Measurements from ENCODE around the gene SLC6A19. TPM values are rescaled to one million over a fixed set of nuclear protein-coding genes. Genes with fewer than 3 reads are reported as not detected.

Gene SLC6A19
- polyA plus RNA-seq, 2 donors, result not detected

GRCh38 chr5:1212881-1213280 lies 11.5 kb downstream of the SLC6A19 start:
- H3K27ac ChIP-seq (ENCODE audit: low read depth in 2 of 2, low read length in 1 of 2), result no peak overlapping the region
- no peaks in the 10 kb centered on the region for H3K27me3 ChIP-seq (ENCODE audit: control insufficient read depth in 1 of 2, insufficient read depth in 2 of 2, low read length in 2 of 2)
- H3K4me1 ChIP-seq (ENCODE audit: control insufficient read depth in 2 of 2, insufficient read depth in 2 of 2, low read length in 1 of 2), result no peaks in the 10 kb centered on the region
- peaks cover 0 to 14% of the 10 kb centered on the region in 2 donors for H3K9me3 ChIP-seq (ENCODE audit: control insufficient read depth in 2 of 2, insufficient read depth in 1 of 2, low read depth in 1 of 2, low read length in 1 of 2)
- H3K4me3 ChIP-seq (ENCODE audit: low read depth in 1 of 2, low read length in 2 of 2), result no peak overlapping the region
- WGBS, 2 donors, result 86 to 88% methylated on average over 8 to 18 of the region's 18 CpGs
- H3K36me3 ChIP-seq (ENCODE audit: control insufficient read depth in 2 of 2, insufficient read depth in 2 of 2, low read length in 1 of 2), result no peaks in the 10 kb centered on the region

GRCh38 chr5:1213508-1214162 lies 12.2 kb downstream of the SLC6A19 start:
- no peak overlapping the region for H3K4me3 ChIP-seq (ENCODE audit: low read depth in 1 of 2, low read length in 2 of 2)
- H3K27ac ChIP-seq (ENCODE audit: low read depth in 2 of 2, low read length in 1 of 2), result no peak overlapping the region
- peaks cover 0 to 14% of the 10 kb centered on the region in 2 donors for H3K9me3 ChIP-seq (ENCODE audit: control insufficient read depth in 2 of 2, insufficient read depth in 1 of 2, low read depth in 1 of 2, low read length in 1 of 2)
- H3K27me3 ChIP-seq (ENCODE audit: control insufficient read depth in 1 of 2, insufficient read depth in 2 of 2, low read length in 2 of 2), result no peaks in the 10 kb centered on the region
- no peaks in the 10 kb centered on the region for H3K36me3 ChIP-seq (ENCODE audit: control insufficient read depth in 2 of 2, insufficient read depth in 2 of 2, low read length in 1 of 2)
- H3K4me1 ChIP-seq (ENCODE audit: control insufficient read depth in 2 of 2, insufficient read depth in 2 of 2, low read length in 1 of 2), result no peaks in the 10 kb centered on the region
- 88 to 89% methylated on average over 25 of the region's 25 CpGs for WGBS, 2 donors

DNA sequence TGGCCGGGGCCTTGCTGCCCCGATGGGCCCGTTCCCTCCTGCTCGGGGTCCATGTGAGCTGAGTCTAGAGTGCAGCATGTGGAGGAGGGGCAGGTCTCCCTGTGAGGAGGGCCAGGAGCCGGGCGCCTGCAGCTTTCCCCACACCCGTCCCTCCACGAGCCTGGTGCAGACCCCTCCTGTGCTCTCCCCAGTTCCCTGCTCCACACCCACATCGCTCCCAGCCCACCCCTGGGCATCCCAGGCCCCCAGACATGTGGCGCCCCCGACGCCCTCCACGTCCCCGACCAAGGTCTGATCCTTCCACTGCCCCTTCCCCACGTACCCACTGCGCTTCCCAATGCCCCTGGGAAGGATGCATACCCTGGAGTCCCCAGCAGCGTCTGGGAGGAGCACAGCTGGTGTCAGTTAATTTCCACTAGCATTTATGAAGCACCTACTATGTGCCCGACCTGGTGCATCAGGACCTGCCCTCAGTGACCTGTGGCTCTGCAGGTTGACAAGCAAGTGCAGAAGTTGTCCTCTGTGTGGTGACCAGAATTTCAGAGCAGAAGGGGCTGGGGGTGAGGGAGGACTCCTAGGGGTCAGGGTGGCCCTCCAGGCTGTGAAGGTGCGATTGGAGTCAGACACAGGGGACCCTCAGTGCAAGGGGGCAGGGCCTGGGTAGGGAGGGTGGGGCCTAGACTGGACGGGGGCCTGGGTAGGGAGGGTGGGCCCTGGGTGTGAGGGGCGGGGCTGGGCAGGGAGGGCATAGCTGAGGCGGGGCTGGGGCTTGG lies 13.0 kb downstream of the SLC6A19 start:
- WGBS, 2 donors, result 69 to 72% methylated on average over 21 to 22 of the region's 22 CpGs

GRCh38 chr5:1214936-1215220 lies 13.5 kb downstream of the SLC6A19 start:
- no peaks in the 10 kb centered on the region for H3K4me1 ChIP-seq (ENCODE audit: control insufficient read depth in 2 of 2, insufficient read depth in 2 of 2, low read length in 1 of 2)
- WGBS, 2 donors, result 51 to 69% methylated on average over 2 of the region's 2 CpGs

More for the DNA sequence above, 13.0 kb downstream of the SLC6A19 start:
- Histone ChIP-seq H3K4me3 (ENCODE audit: low read depth in 1 of 2, low read length in 2 of 2) (no peak overlapping the region), H3K9me3 (ENCODE audit: control insufficient read depth in 2 of 2, insufficient read depth in 1 of 2, low read depth in 1 of 2, low read length in 1 of 2) (peaks cover 0 to 14% of the 10 kb centered on the region in 2 donors), H3K27me3 (ENCODE audit: control insufficient read depth in 1 of 2, insufficient read depth in 2 of 2, low read length in 2 of 2) (no peaks in the 10 kb centered on the region), H3K36me3 (ENCODE audit: control insufficient read depth in 2 of 2, insufficient read depth in 2 of 2, low read length in 1 of 2) (no peaks in the 10 kb centered on the region), H3K4me1 (ENCODE audit: control insufficient read depth in 2 of 2, insufficient read depth in 2 of 2, low read length in 1 of 2) (no peaks in the 10 kb centered on the region), H3K27ac (ENCODE audit: low read depth in 2 of 2, low read length in 1 of 2) (no peak overlapping the region)

GRCh38 chr5:1215320-1216096 lies 14.1 kb downstream of the SLC6A19 start:
- H3K27ac ChIP-seq (ENCODE audit: low read depth in 2 of 2, low read length in 1 of 2), result no peak overlapping the region
- no peaks in the 10 kb centered on the region for H3K27me3 ChIP-seq (ENCODE audit: control insufficient read depth in 1 of 2, insufficient read depth in 2 of 2, low read length in 2 of 2)
- H3K4me1 ChIP-seq (ENCODE audit: control insufficient read depth in 2 of 2, insufficient read depth in 2 of 2, low read length in 1 of 2), result no peaks in the 10 kb centered on the region
- H3K36me3 ChIP-seq (ENCODE audit: control insufficient read depth in 2 of 2, insufficient read depth in 2 of 2, low read length in 1 of 2), result no peaks in the 10 kb centered on the region
- H3K9me3 ChIP-seq (ENCODE audit: control insufficient read depth in 2 of 2, insufficient read depth in 1 of 2, low read depth in 1 of 2, low read length in 1 of 2), result peaks cover 0 to 14% of the 10 kb centered on the region in 2 donors
- H3K4me3 ChIP-seq (ENCODE audit: low read depth in 1 of 2, low read length in 2 of 2), result no peak overlapping the region
- WGBS, 2 donors, result 91 to 93% methylated on average over 23 of the region's 23 CpGs

More at GRCh38 chr5:1214936-1215220, 13.5 kb downstream of the SLC6A19 start:
- H3K36me3 ChIP-seq (ENCODE audit: control insufficient read depth in 2 of 2, insufficient read depth in 2 of 2, low read length in 1 of 2), result no peaks in the 10 kb centered on the region
- no peak overlapping the region for H3K27ac ChIP-seq (ENCODE audit: low read depth in 2 of 2, low read length in 1 of 2)
- no peaks in the 10 kb centered on the region for H3K27me3 ChIP-seq (ENCODE audit: control insufficient read depth in 1 of 2, insufficient read depth in 2 of 2, low read length in 2 of 2)
- peaks cover 0 to 14% of the 10 kb centered on the region in 2 donors for H3K9me3 ChIP-seq (ENCODE audit: control insufficient read depth in 2 of 2, insufficient read depth in 1 of 2, low read depth in 1 of 2, low read length in 1 of 2)
- no peak overlapping the region for H3K4me3 ChIP-seq (ENCODE audit: low read depth in 1 of 2, low read length in 2 of 2)

GRCh38 chr5:1216211-1216917 lies 15.0 kb downstream of the SLC6A19 start:
- Histone ChIP-seq H3K4me1 (ENCODE audit: control insufficient read depth in 2 of 2, insufficient read depth in 2 of 2, low read length in 1 of 2) (no peaks in the 10 kb centered on the region), H3K36me3 (ENCODE audit: control insufficient read depth in 2 of 2, insufficient read depth in 2 of 2, low read length in 1 of 2) (no peaks in the 10 kb centered on the region), H3K27ac (ENCODE audit: low read depth in 2 of 2, low read length in 1 of 2) (no peak overlapping the region), H3K27me3 (ENCODE audit: control insufficient read depth in 1 of 2, insufficient read depth in 2 of 2, low read length in 2 of 2) (no peaks in the 10 kb centered on the region), H3K4me3 (ENCODE audit: low read depth in 1 of 2, low read length in 2 of 2) (no peak overlapping the region), H3K9me3 (ENCODE audit: control insufficient read depth in 2 of 2, insufficient read depth in 1 of 2, low read depth in 1 of 2, low read length in 1 of 2) (peaks cover 0 to 14% of the 10 kb centered on the region in 2 donors)
- 94% methylated on average over 38 of the region's 38 CpGs for WGBS, 2 donors

GRCh38 chr5:1216918-1217295 lies 15.5 kb downstream of the SLC6A19 start:
- no peaks in the 10 kb centered on the region for H3K27me3 ChIP-seq (ENCODE audit: control insufficient read depth in 1 of 2, insufficient read depth in 2 of 2, low read length in 2 of 2)
- no peaks in the 10 kb centered on the region for H3K36me3 ChIP-seq (ENCODE audit: control insufficient read depth in 2 of 2, insufficient read depth in 2 of 2, low read length in 1 of 2)
- 87% methylated on average over 18 of the region's 18 CpGs for WGBS, 2 donors
- H3K4me3 ChIP-seq (ENCODE audit: low read depth in 1 of 2, low read length in 2 of 2), result no peak overlapping the region
- no peaks in the 10 kb centered on the region for H3K4me1 ChIP-seq (ENCODE audit: control insufficient read depth in 2 of 2, insufficient read depth in 2 of 2, low read length in 1 of 2)
- H3K27ac ChIP-seq (ENCODE audit: low read depth in 2 of 2, low read length in 1 of 2), result no peak overlapping the region
- H3K9me3 ChIP-seq (ENCODE audit: control insufficient read depth in 2 of 2, insufficient read depth in 1 of 2, low read depth in 1 of 2, low read length in 1 of 2), result peaks cover 0 to 10% of the 10 kb centered on the region in 2 donors

DNA sequence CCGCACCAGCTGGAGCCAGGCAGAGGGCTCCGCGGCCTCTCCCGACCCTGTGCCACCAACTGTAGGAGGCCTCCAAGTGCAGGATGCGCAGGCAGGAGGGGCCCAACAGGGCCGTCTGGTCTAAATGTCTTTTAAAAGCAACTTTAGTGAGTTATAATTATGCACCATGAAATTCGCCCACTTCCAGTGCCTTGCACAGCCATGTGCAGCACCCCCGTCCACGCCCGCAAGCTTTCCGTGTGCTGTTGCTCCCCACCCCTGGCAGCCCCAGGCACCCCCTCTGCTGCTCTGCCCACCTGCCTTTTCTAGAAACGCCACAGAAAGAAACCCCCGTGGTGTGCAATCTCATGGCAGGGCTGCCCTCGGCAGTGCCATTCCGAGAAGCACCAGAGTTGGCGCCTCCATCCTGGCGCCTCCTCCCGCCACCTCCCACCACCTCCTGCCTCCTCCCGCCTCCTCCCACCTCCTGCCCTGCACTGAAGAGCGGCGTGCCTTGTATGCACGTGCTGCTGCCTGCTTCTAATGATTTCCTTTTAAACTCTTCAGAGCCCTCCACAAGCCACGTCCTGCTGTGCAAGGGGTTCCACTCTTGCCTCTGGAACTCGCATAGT lies 16.3 kb downstream of the SLC6A19 start:
- H3K27ac ChIP-seq (ENCODE audit: low read depth in 2 of 2, low read length in 1 of 2), result no peak overlapping the region
- no peaks in the 10 kb centered on the region for H3K4me1 ChIP-seq (ENCODE audit: control insufficient read depth in 2 of 2, insufficient read depth in 2 of 2, low read length in 1 of 2)
- H3K36me3 ChIP-seq (ENCODE audit: control insufficient read depth in 2 of 2, insufficient read depth in 2 of 2, low read length in 1 of 2), result no peaks in the 10 kb centered on the region
- WGBS, 2 donors, result 45 to 54% methylated on average over 24 of the region's 24 CpGs
- no peaks in the 10 kb centered on the region for H3K27me3 ChIP-seq (ENCODE audit: control insufficient read depth in 1 of 2, insufficient read depth in 2 of 2, low read length in 2 of 2)
- no peak overlapping the region for H3K4me3 ChIP-seq (ENCODE audit: low read depth in 1 of 2, low read length in 2 of 2)
- H3K9me3 ChIP-seq (ENCODE audit: control insufficient read depth in 2 of 2, insufficient read depth in 1 of 2, low read depth in 1 of 2, low read length in 1 of 2), result peaks cover 0 to 10% of the 10 kb centered on the region in 2 donors
